T1000 (cell line): ENCODE data around the gene ZBTB45.
"Not testable (repeated sequence)": the region's sequence is repeated elsewhere in the genome, so short reads cannot be mapped to it uniquely, and the experiment has no call there.

Experiments
- DNase-seq: peaks from one replicate; lab custom pipeline; 2025; ENCODE audit warnings: mixed read lengths; lab: John Stamatoyannopoulos, UW

Gene ZBTB45

GRCh38 chr19:58474997-58475713 lies 44.5 kb downstream of the ZBTB45 start:
- no peak for DNase-seq

DNA sequence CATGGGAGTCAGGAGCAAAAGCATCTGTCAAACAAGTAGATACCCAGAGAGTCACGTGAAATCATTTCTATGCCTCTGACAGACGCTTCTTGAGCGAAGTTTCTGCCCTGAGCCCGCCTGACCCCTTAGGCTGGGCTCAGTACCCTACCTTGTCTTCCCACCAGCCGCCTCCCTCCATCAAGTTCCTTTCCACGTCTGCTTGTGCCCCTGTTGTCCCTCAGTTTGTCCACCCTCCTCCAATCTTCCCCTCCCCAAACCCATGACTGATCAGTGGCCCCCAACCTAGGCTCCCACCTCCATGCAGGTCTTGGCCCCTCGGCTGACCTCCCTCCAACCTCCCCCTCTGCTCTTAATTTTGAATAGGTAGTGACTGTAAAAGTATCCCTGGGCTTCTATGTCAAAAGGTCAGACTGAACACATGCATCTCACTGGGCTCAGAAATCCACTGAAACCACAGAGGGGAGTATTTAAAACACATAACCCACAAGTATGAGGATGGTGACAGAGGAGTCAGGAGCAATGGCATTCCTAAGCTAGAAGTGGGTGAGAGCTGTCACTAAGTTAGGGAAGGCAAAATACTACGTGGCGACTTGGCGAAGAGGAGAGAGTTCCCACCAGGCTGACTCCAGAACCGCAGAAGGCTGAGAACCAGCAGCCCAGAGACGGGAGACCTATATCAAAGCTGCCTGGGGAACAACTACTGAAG lies 45.2 kb downstream of the ZBTB45 start:
- DNase-seq, result no peak

DNA sequence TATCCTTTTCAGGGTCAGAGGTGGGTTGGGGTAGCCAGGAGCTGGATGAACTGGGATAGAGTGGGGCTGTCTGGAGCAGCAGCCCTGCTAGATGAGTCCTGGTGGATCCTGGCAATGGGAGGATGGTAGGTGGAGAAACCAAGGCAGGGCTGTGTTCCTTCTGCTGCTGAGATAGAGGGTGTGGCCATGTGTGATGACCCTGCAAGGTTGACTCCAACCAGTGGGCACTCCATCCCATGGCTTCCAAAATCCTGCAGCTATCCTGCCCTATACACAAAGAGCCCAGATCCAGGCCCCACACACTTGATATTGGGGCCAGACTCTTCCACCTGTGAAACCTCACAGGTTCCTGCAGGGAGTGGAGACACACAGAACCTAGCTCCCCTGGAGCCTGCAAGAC lies 45.8 kb downstream of the ZBTB45 start:
- no peak for DNase-seq

GRCh38 chr19:58471736-58472135 lies 47.9 kb downstream of the ZBTB45 start:
- no peak for DNase-seq

DNA sequence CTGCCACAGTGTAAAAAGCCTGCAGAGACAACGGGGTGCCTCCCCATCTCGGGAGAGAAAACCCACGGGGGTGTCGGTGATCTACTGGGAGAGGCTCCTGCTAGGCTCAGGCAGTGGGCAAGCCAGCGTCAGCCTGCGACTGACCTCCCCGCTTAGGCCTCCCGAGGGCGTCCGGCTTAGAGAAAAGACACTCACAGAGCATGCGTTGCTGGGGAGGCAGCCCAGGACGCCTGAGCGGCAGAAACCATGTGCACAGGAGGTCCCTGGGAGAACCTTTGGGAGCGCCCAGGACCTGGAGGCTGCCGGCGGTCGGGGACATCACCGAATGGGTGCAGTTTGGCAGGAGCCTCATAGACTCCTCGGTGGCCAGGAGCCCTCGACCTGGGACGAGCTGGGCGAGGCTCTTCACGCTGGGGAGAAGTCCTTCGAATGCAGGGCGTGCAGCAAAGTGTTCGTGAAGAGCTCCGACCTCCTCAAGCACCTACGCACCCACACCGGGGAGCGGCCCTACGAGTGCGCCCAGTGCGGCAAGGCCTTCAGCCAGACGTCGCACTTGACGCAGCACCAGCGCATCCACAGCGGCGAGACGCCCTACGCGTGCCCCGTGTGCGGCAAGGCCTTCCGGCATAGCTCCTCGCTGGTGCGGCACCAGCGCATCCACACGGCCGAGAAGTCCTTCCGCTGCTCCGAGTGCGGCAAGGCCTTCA lies 48.6 kb downstream of the ZBTB45 start:
- DNase-seq, result not testable (repeated sequence)

GRCh38 chr19:58469241-58470013 lies 50.2 kb downstream of the ZBTB45 start:
- no peak for DNase-seq

GRCh38 chr19:58468216-58468839 lies 51.3 kb downstream of the ZBTB45 start:
- no peak for DNase-seq

GRCh38 chr19:58466760-58467589 lies 52.6 kb downstream of the ZBTB45 start, which contains the start of gene ZNF324:
Gene ZNF324, plus strand, starts transcription at chr19:58467080. Its CDS starts 2,106 bp downstream, at chr19:58469186.
- peak; percentile 80 for DNase-seq

- no peak for DNase-seq
Measured at GRCh38 chr19:58466089-58466759, 53.4 kb downstream of the ZBTB45 start.
